ENCODE measurements around the gene RPIA. TPM values are rescaled to one million over a fixed set of nuclear protein-coding genes. Genes with fewer than 3 reads are reported as not detected.

RPIA gene
- total RNA-seq, 2 donors from 2014 or later = 26.1 to 39.5 TPM

GRCh38 chr2:88673363-88673762 lies 18.1 kb upstream of the RPIA start:
- DNase-seq = no peak
- no peak overlapping the region for H3K9ac ChIP-seq (ENCODE audit: low read depth in 2 of 2, low read length in 2 of 2)
- H3K9me3 ChIP-seq = no peaks in the 10 kb centered on the region
- H3K27me3 ChIP-seq = no peaks in the 10 kb centered on the region
- no peak overlapping the region for H3K4me3 ChIP-seq
- no peak overlapping the region for H3K27ac ChIP-seq
- no peak for TF ChIP-seq CTCF (IDR thresholded peaks at IDR 0.05)
- intact Hi-C loops (cut with DNase I) = no loop called here
- H3K36me3 ChIP-seq = no peaks in the 10 kb centered on the region
- H3K4me1 ChIP-seq = no peaks in the 10 kb centered on the region

- no peak for DNase-seq
- Histone ChIP-seq H3K27me3 (no peaks in the 10 kb centered on the region), H3K36me3 (no peaks in the 10 kb centered on the region), H3K9ac (ENCODE audit: low read depth in 2 of 2, low read length in 2 of 2) (no peak overlapping the region), H3K27ac (no peak overlapping the region), H3K4me1 (no peaks in the 10 kb centered on the region), H3K4me3 (no peak overlapping the region), H3K9me3 (no peaks in the 10 kb centered on the region)
- intact Hi-C loops (cut with DNase I) = no loop called here
- no peak for TF ChIP-seq CTCF (IDR thresholded peaks at IDR 0.05)
Measured at GRCh38 chr2:88680266-88680902, 11.1 kb upstream of the RPIA start.

- H3K9ac ChIP-seq (ENCODE audit: low read depth in 2 of 2, low read length in 2 of 2) = no peak overlapping the region
- TF ChIP-seq CTCF (IDR thresholded peaks at IDR 0.05) = no peak
- no peaks in the 10 kb centered on the region for H3K9me3 ChIP-seq
- no peaks in the 10 kb centered on the region for H3K36me3 ChIP-seq
- no peak for DNase-seq
- intact Hi-C loops (cut with DNase I) = no loop called here
- no peak overlapping the region for H3K27ac ChIP-seq
- no peaks in the 10 kb centered on the region for H3K4me1 ChIP-seq
- H3K4me3 ChIP-seq = no peak overlapping the region
- H3K27me3 ChIP-seq = no peaks in the 10 kb centered on the region
Measured at GRCh38 chr2:88680916-88681315, 10.6 kb upstream of the RPIA start.

- no peak for DNase-seq
- no peaks in the 10 kb centered on the region for H3K27me3 ChIP-seq
- H3K9ac ChIP-seq (ENCODE audit: low read depth in 2 of 2, low read length in 2 of 2) = no peak overlapping the region
- no peak overlapping the region for H3K27ac ChIP-seq
- H3K9me3 ChIP-seq = no peaks in the 10 kb centered on the region
- H3K36me3 ChIP-seq = no peaks in the 10 kb centered on the region
- intact Hi-C loops (cut with DNase I) = no loop called here
- no peak for TF ChIP-seq CTCF (IDR thresholded peaks at IDR 0.05)
- no peak overlapping the region for H3K4me3 ChIP-seq
- no peaks in the 10 kb centered on the region for H3K4me1 ChIP-seq
Measured at GRCh38 chr2:88683160-88684021, 8.1 kb upstream of the RPIA start.

GRCh38 chr2:88684519-88684918 lies 7.0 kb upstream of the RPIA start:
- intact Hi-C loops (cut with DNase I) = no loop called here
- H3K9ac ChIP-seq (ENCODE audit: low read depth in 2 of 2, low read length in 2 of 2) = no peak overlapping the region
- no peaks in the 10 kb centered on the region for H3K9me3 ChIP-seq

More at GRCh38 chr2:88684519-88684918, 7.0 kb upstream of the RPIA start:
- no peaks in the 10 kb centered on the region for H3K4me1 ChIP-seq
- TF ChIP-seq CTCF (IDR thresholded peaks at IDR 0.05) = no peak
- DNase-seq = no peak
- H3K27ac ChIP-seq = no peak overlapping the region
- H3K36me3 ChIP-seq = no peaks in the 10 kb centered on the region
- H3K27me3 ChIP-seq = no peaks in the 10 kb centered on the region
- no peak overlapping the region for H3K4me3 ChIP-seq
